Sigmoid colon (tissue), 7 donors: ENCODE results near the gene TRIML1. TPM values are rescaled to one million over a fixed set of nuclear protein-coding genes. Genes with fewer than 3 reads are reported as not detected.

Experiments used
- DNase-seq: peaks from one replicate; pipeline ENCODE4 v3.0.0-alpha.2; 2019
- H3K27ac ChIP-seq, 4 donors: fragments of 200-600 bp; sonication (generic); one replicate each; pipeline ENCODE4 v1.5.1; 2016 to 2019; ENCODE audit warnings: mild to moderate bottlenecking in 1 of 4
- H3K27me3 ChIP-seq, 3 donors: fragments of 200-600 bp; sonication (generic); one replicate each; pipeline ENCODE4 v1.5.1; 2019; ENCODE audit warnings: mild to moderate bottlenecking in 1 of 3
- H3K36me3 ChIP-seq, 4 donors: fragments of 200-600 bp; sonication (generic); one replicate each; pipeline ENCODE4 v1.5.1; 2016 to 2019
- H3K4me1 ChIP-seq, 4 donors: fragments of 200-600 bp; sonication (generic); one replicate each; pipeline ENCODE4 v1.5.1; 2017 to 2019
- H3K4me3 ChIP-seq, 4 donors: fragments of 200-600 bp; sonication (generic); one replicate each; pipeline ENCODE4 v1.5.1; 2017 to 2019; ENCODE audit warnings: mild to moderate bottlenecking in 2 of 4, moderate library complexity in 1 of 4
- H3K9me3 ChIP-seq, 4 donors: fragments of 200-600 bp in 3 of 4; sonication (generic) in 3 of 4; one replicate each; pipeline versions ENCODE4 v1.5.1 to v1.6.1; 2013 to 2019
- CTCF ChIP-seq, 4 experiments: fragments of 450-650 bp in 3 of 4; fragments of 200-600 bp in 1 of 4; IDR thresholded peaks; one replicate each; pipeline ENCODE4 v1.5.1; 2016 to 2019; ENCODE audit warnings: antibody characterized with exemption in 4 of 4, mild to moderate bottlenecking in 3 of 4, moderate library complexity in 2 of 4
- EP300 ChIP-seq, 4 donors: sonication (generic); formaldehyde crosslinking; IDR thresholded peaks; one replicate each; pipeline ENCODE4 v1.6.1; 2017; ENCODE audit warnings: antibody characterized with exemption in 4 of 4
- POLR2A ChIP-seq, 2 donors: fragments of 450-650 bp; IDR thresholded peaks; one replicate each; pipeline ENCODE4 v1.6.1; 2016; ENCODE audit warnings: antibody characterized with exemption in 2 of 2, mild to moderate bottlenecking in 2 of 2, moderate library complexity in 2 of 2
- POLR2AphosphoS5 ChIP-seq, 4 donors: sonication (generic); formaldehyde crosslinking; IDR thresholded peaks; one replicate each; pipeline ENCODE4 v1.6.1; 2017; ENCODE audit warnings: antibody characterized with exemption in 4 of 4
- WGBS, 2 donors: extraction: QIAGEN DNeasy Blood & Tissue Kit; methylation state at CpG; one replicate each; pipeline ENCODE4 v1.1.7; 2013; 5-methylcytosine and 5-hydroxymethylcytosine counted together
- intact Hi-C: fragments of 100-400 bp; cut with DNase I; formaldehyde crosslinking; loops from one replicate; pipeline ENCODE4 v1.15.1; 2023
- polyA plus RNA-seq, 3 donors: library from polyadenylated mRNA; stranded (reverse); fragments of 200-250 nt; gene quantifications; one replicate each; pipeline ENCODE4 v1.2.3, GENCODE V29; 2013
- small RNA-seq, 3 donors: library from RNA; depleted of rRNA; stranded (forward); fragments of <200 nt; gene quantifications; one replicate each; pipeline ENCODE3, GENCODE V24; 2016
- total RNA-seq, 4 donors: library from RNA; depleted of rRNA; stranded (reverse); fragments of >200 nt; gene quantifications; one replicate each; pipeline ENCODE4 v1.1.0, GENCODE V29; 2016
- donor health status: healthy with polysubstance abuse.
- donor health status: Bipolar disorder and iron deficiency.
- donor health status: healthy.

TRIML1 gene
- total and polyA plus RNA-seq, 7 donors: not detected

GRCh38 chr4:188194421-188194820 is 55.2 kb downstream of the TRIML1 start:
- no peak for DNase-seq
- intact Hi-C loops: no loop called here
- H3K9me3 ChIP-seq: no peaks in the 10 kb centered on the region
- no peak overlapping the region for H3K4me3 ChIP-seq
- no peak overlapping the region for H3K27ac ChIP-seq
- TF ChIP-seq POLR2A (IDR thresholded peaks at IDR 0.05) (no peak), CTCF (IDR thresholded peaks at IDR 0.05) (no peak)
- no peaks in the 10 kb centered on the region for H3K27me3 ChIP-seq
- no peaks in the 10 kb centered on the region for H3K36me3 ChIP-seq
- WGBS, 2 donors: 84 to 91% methylated on average over 5 of the region's 5 CpGs
- H3K4me1 ChIP-seq: no peaks in the 10 kb centered on the region

GRCh38 chr4:188195389-188195985 is 56.2 kb downstream of the TRIML1 start:
- Histone ChIP-seq H3K27me3 (no peaks in the 10 kb centered on the region), H3K4me1 (no peaks in the 10 kb centered on the region), H3K4me3 (no peak overlapping the region), H3K27ac (no peak overlapping the region), H3K9me3 (no peaks in the 10 kb centered on the region), H3K36me3 (no peaks in the 10 kb centered on the region)
- TF ChIP-seq POLR2A (IDR thresholded peaks at IDR 0.05) (no peak), EP300 (IDR thresholded peaks at IDR 0.05) (no peak), CTCF (IDR thresholded peaks at IDR 0.05) (no peak), POLR2AphosphoS5 (IDR thresholded peaks at IDR 0.05) (no peak)
- DNase-seq: no peak
- intact Hi-C loops: no loop called here
- WGBS, 2 donors: 46 to 67% methylated on average over 8 of the region's 8 CpGs

GRCh38 chr4:188196134-188196735 is 57.0 kb downstream of the TRIML1 start:
- DNase-seq: no peak
- Histone ChIP-seq H3K9me3 (no peaks in the 10 kb centered on the region), H3K27me3 (no peaks in the 10 kb centered on the region), H3K27ac (no peak overlapping the region), H3K4me1 (no peaks in the 10 kb centered on the region), H3K4me3 (no peak overlapping the region), H3K36me3 (no peaks in the 10 kb centered on the region)
- intact Hi-C loops: no loop called here
- no peak for TF ChIP-seq CTCF (IDR thresholded peaks at IDR 0.05)
- TF ChIP-seq POLR2AphosphoS5 (IDR thresholded peaks at IDR 0.05): no peak
- TF ChIP-seq EP300 (IDR thresholded peaks at IDR 0.05): no peak
- no peak for TF ChIP-seq POLR2A (IDR thresholded peaks at IDR 0.05)
- 40 to 62% methylated on average over 13 of the region's 13 CpGs for WGBS, 2 donors

Small RNAs within 50 kb of the gene (small RNA-seq; reads per million reads assigned to genes)
- 0 reads per million in 3 donors for gene RNU6-173P

Other genes with a start within 250 kb of the TRIML1 start
- gene ZFP42, start 143.7 kb upstream of the TRIML1 start, total RNA-seq: not detected
- gene ZFP42, start 143.7 kb upstream of the TRIML1 start, polyA plus RNA-seq: not detected
- not detected for gene TRIML2, start 29.8 kb upstream of the TRIML1 start, total RNA-seq
- gene TRIML2, start 29.8 kb upstream of the TRIML1 start, polyA plus RNA-seq: not detected